Fibroblast of lung (primary cell): Measurements from ENCODE around the gene PIGK. TPM values are rescaled to one million over a fixed set of nuclear protein-coding genes. Genes with fewer than 3 reads are reported as not detected.

Experiments used
- DNase-seq, 2 donors: peaks; one replicate each; pipeline versions ENCODE4 v3.0.0 to v3.0.0-alpha.2; 2010; ENCODE audit warnings: low read depth in 2 of 2
- H2AFZ ChIP-seq: 2 replicates; pipeline ENCODE4 v1.5.1; 2012; ENCODE audit warnings: low read length, control low read depth, inconsistent platforms
- H3K27ac ChIP-seq: 2 replicates; pipeline ENCODE4 v1.5.1; 2011; ENCODE audit warnings: low read length, control low read depth; ENCODE audit not compliant: insufficient read depth
- H3K27me3 ChIP-seq: 2 replicates; pipeline ENCODE4 v1.5.1; 2011; ENCODE audit warnings: mild to moderate bottlenecking, low read length; ENCODE audit not compliant: control insufficient read depth, insufficient read depth
- H3K36me3 ChIP-seq: 2 replicates; pipeline ENCODE4 v1.5.1; 2011; ENCODE audit warnings: low read length; ENCODE audit not compliant: control insufficient read depth, insufficient read depth
- H3K4me1 ChIP-seq: 2 replicates; pipeline ENCODE4 v1.5.1; 2011; ENCODE audit warnings: low read length; ENCODE audit not compliant: control insufficient read depth, insufficient read depth; ENCODE audit errors: extremely low read depth
- H3K4me2 ChIP-seq: 2 replicates; pipeline ENCODE4 v1.5.1; 2011; ENCODE audit warnings: low read length, control low read depth; ENCODE audit not compliant: insufficient read depth; ENCODE audit errors: extremely low read depth
- H3K4me3 ChIP-seq, 4 experiments: fragments of 200-600 bp in 1 of 4; sonication (generic) in 1 of 4; replicated peaks in 1 of 4; 2 replicates each; pipeline ENCODE4 v1.5.1; 2011 to 2016; ENCODE audit warnings: low read length in 4 of 4, low read depth in 3 of 4, mild to moderate bottlenecking in 3 of 4, control low read depth in 2 of 4, inconsistent platforms in 1 of 4, mixed read lengths in 1 of 4; ENCODE audit not compliant: insufficient read depth in 1 of 4; ENCODE audit errors: control extremely low read depth in 1 of 4
- H3K79me2 ChIP-seq: 2 replicates; pipeline ENCODE4 v1.5.1; 2012; ENCODE audit warnings: mild to moderate bottlenecking, low read length, inconsistent platforms; ENCODE audit not compliant: control insufficient read depth, insufficient read depth
- H3K9ac ChIP-seq: 2 replicates; pipeline ENCODE4 v1.5.1; 2011; ENCODE audit warnings: mild to moderate bottlenecking, low read length, control low read depth; ENCODE audit not compliant: insufficient read depth
- H3K9me3 ChIP-seq: 2 replicates; pipeline ENCODE4 v1.5.1; 2012; ENCODE audit warnings: low read depth, low read length; ENCODE audit not compliant: control insufficient read depth, insufficient read depth
- H4K20me1 ChIP-seq: 2 replicates; pipeline ENCODE4 v1.5.1; 2011; ENCODE audit warnings: low read length; ENCODE audit not compliant: control insufficient read depth, insufficient read depth; ENCODE audit errors: extremely low read depth
- CTCF ChIP-seq, 2 donors: IDR thresholded peaks in 1 of 2; conservative IDR thresholded peaks in 1 of 2; 1 replicate in 1 of 2; 2 replicates in 1 of 2; pipeline ENCODE4 v1.5.1; 2011 to 2012; ENCODE audit warnings: low read length in 2 of 2, control low read depth in 1 of 2, inconsistent platforms in 1 of 2, low read depth in 1 of 2, mild to moderate bottlenecking in 1 of 2
- EZH2 ChIP-seq: IDR thresholded peaks from 2 replicates; pipeline ENCODE4 v1.5.1; 2012; ENCODE audit warnings: low read length, control low read depth, mild to moderate bottlenecking; ENCODE audit errors: missing control alignments
- polyA plus RNA-seq, 2 donors: library from polyadenylated mRNA; depleted of rRNA in 1 of 2; stranded (reverse) in 1 of 2; unstranded in 1 of 2; fragments of >200 nt; gene quantifications; 2 replicates each; pipeline ENCODE4 v1.2.1, GENCODE V29; 2011 to 2012; ENCODE audit warnings: missing spikeins in 1 of 2
- total RNA-seq: library from RNA; depleted of rRNA; stranded (reverse); fragments of >200 nt; gene quantifications from 2 replicates; pipeline ENCODE4 v1.2.1, GENCODE V29; 2014

Gene PIGK
- total and polyA plus RNA-seq, 2 donors (not counting 1 experiment from before 2014, with no cell fraction given), result 55.7 to 58.7 TPM

GRCh38 chr1:77139389-77139788 is 79.8 kb downstream of the PIGK start:
- H3K4me2 ChIP-seq, result no peak overlapping the region
- H3K4me1 ChIP-seq, result no peaks in the 10 kb centered on the region
- no peak overlapping the region for H3K9ac ChIP-seq
- no peaks in the 10 kb centered on the region for H3K9me3 ChIP-seq
- no peaks in the 10 kb centered on the region for H3K79me2 ChIP-seq
- no peak overlapping the region for H2AFZ ChIP-seq
- H3K27ac ChIP-seq, result no peak overlapping the region
- no peaks in the 10 kb centered on the region for H3K36me3 ChIP-seq
- no peaks in the 10 kb centered on the region for H4K20me1 ChIP-seq
- TF ChIP-seq EZH2 (no peak), CTCF (conservative IDR thresholded peaks at IDR 0.05 in 1 of 2, IDR thresholded peaks at IDR 0.05 in 1 of 2; ENCODE audit: low read depth in 1 of 2, low read length in 2 of 2) (no peak)
- H3K4me3 ChIP-seq, result no peak overlapping the region
- no peak for DNase-seq
- no peaks in the 10 kb centered on the region for H3K27me3 ChIP-seq

GRCh38 chr1:77134359-77134758 is 84.9 kb downstream of the PIGK start:
- Histone ChIP-seq H3K27me3 (no peaks in the 10 kb centered on the region), H4K20me1 (no peaks in the 10 kb centered on the region), H2AFZ (no peak overlapping the region), H3K4me2 (no peak overlapping the region), H3K9me3 (no peaks in the 10 kb centered on the region), H3K4me1 (no peaks in the 10 kb centered on the region), H3K36me3 (no peaks in the 10 kb centered on the region), H3K27ac (no peak overlapping the region), H3K4me3 (no peak overlapping the region), H3K79me2 (no peaks in the 10 kb centered on the region), H3K9ac (no peak overlapping the region)
- TF ChIP-seq EZH2 (no peak), CTCF (conservative IDR thresholded peaks at IDR 0.05 in 1 of 2, IDR thresholded peaks at IDR 0.05 in 1 of 2; ENCODE audit: low read depth in 1 of 2, low read length in 2 of 2) (no peak)
- DNase-seq, result peak in 1 of 2 donors; percentile 26

- Histone ChIP-seq H3K27me3 (no peaks in the 10 kb centered on the region), H3K4me3 (no peak overlapping the region), H3K79me2 (no peaks in the 10 kb centered on the region), H3K9ac (no peak overlapping the region), H3K4me2 (no peak overlapping the region), H3K36me3 (no peaks in the 10 kb centered on the region), H3K27ac (no peak overlapping the region), H4K20me1 (no peaks in the 10 kb centered on the region), H3K4me1 (no peaks in the 10 kb centered on the region), H2AFZ (no peak overlapping the region), H3K9me3 (no peaks in the 10 kb centered on the region)
- DNase-seq, result no peak
- no peak for TF ChIP-seq EZH2
- no peak for TF ChIP-seq CTCF (conservative IDR thresholded peaks at IDR 0.05 in 1 of 2, IDR thresholded peaks at IDR 0.05 in 1 of 2; ENCODE audit: low read depth in 1 of 2, low read length in 2 of 2)
Observed at GRCh38 chr1:77133731-77134358, 85.4 kb downstream of the PIGK start.
